Breast epithelium (tissue), 4 donors: ENCODE measurements around the gene PPFIA4. TPM values are rescaled to one million over a fixed set of nuclear protein-coding genes. Genes with fewer than 3 reads are reported as not detected.

ENCODE experiments used
- DNase-seq, 2 donors: peaks; one replicate each; pipeline ENCODE4 v3.0.0-alpha.2; 2019; ENCODE audit warnings: low spot score in 2 of 2
- H3K27ac ChIP-seq, 2 donors: fragments of 200-600 bp; sonication (generic) in 1 of 2; one replicate each; pipeline ENCODE4 v1.5.1; 2016 to 2019; ENCODE audit warnings: mild to moderate bottlenecking in 1 of 2
- H3K27me3 ChIP-seq, 2 donors: fragments of 200-600 bp; sonication (generic) in 1 of 2; one replicate each; pipeline versions ENCODE4 v1.5.1 to v1.6.0; 2017 to 2019; ENCODE audit warnings: control low read depth in 1 of 2, mild to moderate bottlenecking in 1 of 2
- H3K36me3 ChIP-seq: fragments of 200-600 bp; one replicate; pipeline ENCODE4 v1.5.1; 2019
- H3K4me1 ChIP-seq, 2 donors: fragments of 200-600 bp; sonication (generic); one replicate each; pipeline ENCODE4 v1.5.1; 2016 to 2019; ENCODE audit warnings: control low read depth in 1 of 2
- H3K4me3 ChIP-seq, 3 donors: fragments of 200-600 bp; sonication (generic); 1 replicate in 2 of 3; 2 replicates in 1 of 3; pipeline ENCODE4 v1.5.1; 2016 to 2019; ENCODE audit warnings: mild to moderate bottlenecking in 3 of 3, moderate library complexity in 2 of 3
- H3K9me3 ChIP-seq, 2 donors: fragments of 200-600 bp; sonication (generic) in 1 of 2; one replicate each; pipeline ENCODE4 v1.5.1; 2016 to 2019; ENCODE audit warnings: control low read depth in 1 of 2
- POLR2A ChIP-seq: fragments of 450-650 bp; IDR thresholded peaks from one replicate; pipeline ENCODE4 v1.6.1; 2016; ENCODE audit warnings: antibody characterized with exemption, mild to moderate bottlenecking, moderate library complexity
- POLR2AphosphoS5 ChIP-seq, 3 donors: sonication (generic); formaldehyde crosslinking; IDR thresholded peaks; one replicate each; pipeline ENCODE4 v1.6.1; 2017; ENCODE audit warnings: antibody characterized with exemption in 3 of 3
- intact Hi-C: fragments of 100-400 bp; cut with DNase I; formaldehyde crosslinking; loops from one replicate; pipeline ENCODE4 v1.15.1; 2023; ENCODE audit warnings: low total_unique reads
- total RNA-seq, 3 donors: library from RNA; depleted of rRNA; stranded (reverse); fragments of >200 nt; gene quantifications; one replicate each; pipeline ENCODE4 v1.1.0, GENCODE V29; 2016
- TF ChIP-seq, protein P1 (sequence below), 3 donors: fragments of 450-650 bp; IDR thresholded peaks; one replicate each; pipeline ENCODE4 v1.5.1; 2016 to 2017; ENCODE audit warnings: antibody characterized with exemption in 3 of 3, mild to moderate bottlenecking in 3 of 3, moderate library complexity in 3 of 3

PPFIA4 gene
- total RNA-seq, 3 donors from 2014 or later, result 0.80 to 5.6 (median 2.9) TPM

DNA sequence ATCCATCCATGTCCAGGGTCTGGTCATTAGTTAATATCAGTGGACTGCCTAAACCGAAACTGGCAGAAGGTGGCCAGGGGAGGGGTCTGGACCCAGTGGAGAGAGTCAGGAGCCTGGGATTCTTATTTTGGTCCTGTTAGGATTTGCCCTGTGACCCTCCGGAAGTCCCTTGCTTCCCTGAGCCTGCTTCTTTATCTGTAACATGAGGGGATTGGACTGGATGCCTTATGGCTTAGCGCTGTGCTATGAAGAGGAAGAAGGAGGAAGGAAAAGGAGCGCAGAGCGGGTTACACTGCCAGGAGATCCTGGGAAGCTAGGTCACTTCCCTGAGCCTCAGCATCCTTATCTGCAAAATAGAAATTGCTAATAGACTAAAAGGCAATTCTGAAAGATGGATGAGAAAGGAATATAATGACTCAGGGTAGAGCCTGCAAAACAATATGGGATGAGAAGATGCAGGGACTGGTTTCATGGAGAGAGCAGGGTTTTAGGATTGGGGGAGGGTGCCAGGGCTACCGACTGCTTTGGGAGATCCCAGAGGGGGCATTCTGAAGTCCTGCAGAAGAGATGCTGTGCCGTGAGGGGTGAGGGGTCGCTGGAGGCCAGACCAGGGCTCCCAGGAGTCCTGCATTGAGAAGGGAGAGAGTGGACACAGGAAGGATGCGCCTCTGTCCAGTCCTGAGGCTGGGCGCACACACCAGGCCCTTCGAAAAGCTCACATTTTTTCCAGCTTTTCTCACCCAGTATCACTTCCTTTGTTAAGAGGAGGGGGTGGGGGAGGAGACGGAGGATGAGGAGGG is 100.8 kb downstream of the PPFIA4 start:
- no peaks in the 10 kb centered on the region for H3K9me3 ChIP-seq
- TF ChIP-seq POLR2AphosphoS5 (IDR thresholded peaks at IDR 0.05) (no peak), POLR2A (no peak)
- TF ChIP-seq, protein P1, sequence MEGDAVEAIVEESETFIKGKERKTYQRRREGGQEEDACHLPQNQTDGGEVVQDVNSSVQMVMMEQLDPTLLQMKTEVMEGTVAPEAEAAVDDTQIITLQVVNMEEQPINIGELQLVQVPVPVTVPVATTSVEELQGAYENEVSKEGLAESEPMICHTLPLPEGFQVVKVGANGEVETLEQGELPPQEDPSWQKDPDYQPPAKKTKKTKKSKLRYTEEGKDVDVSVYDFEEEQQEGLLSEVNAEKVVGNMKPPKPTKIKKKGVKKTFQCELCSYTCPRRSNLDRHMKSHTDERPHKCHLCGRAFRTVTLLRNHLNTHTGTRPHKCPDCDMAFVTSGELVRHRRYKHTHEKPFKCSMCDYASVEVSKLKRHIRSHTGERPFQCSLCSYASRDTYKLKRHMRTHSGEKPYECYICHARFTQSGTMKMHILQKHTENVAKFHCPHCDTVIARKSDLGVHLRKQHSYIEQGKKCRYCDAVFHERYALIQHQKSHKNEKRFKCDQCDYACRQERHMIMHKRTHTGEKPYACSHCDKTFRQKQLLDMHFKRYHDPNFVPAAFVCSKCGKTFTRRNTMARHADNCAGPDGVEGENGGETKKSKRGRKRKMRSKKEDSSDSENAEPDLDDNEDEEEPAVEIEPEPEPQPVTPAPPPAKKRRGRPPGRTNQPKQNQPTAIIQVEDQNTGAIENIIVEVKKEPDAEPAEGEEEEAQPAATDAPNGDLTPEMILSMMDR (IDR thresholded peaks at IDR 0.05), result no peak
- no peaks in the 10 kb centered on the region for H3K27me3 ChIP-seq
- H3K27ac ChIP-seq, result peak overlapping the region; percentile 70 to 77
- peaks cover 4 to 13% of the 10 kb centered on the region in 2 donors for H3K4me1 ChIP-seq
- no peaks in the 10 kb centered on the region for H3K36me3 ChIP-seq
- intact Hi-C loops, result loop anchor here (5.0 kb wide), 1 partner anchor 90 kb away; no protein-coding TSS in a partner anchor
- DNase-seq, result no peak
- peak overlapping the region in 2 of 3 donors; percentile 55 to 63 for H3K4me3 ChIP-seq

DNA sequence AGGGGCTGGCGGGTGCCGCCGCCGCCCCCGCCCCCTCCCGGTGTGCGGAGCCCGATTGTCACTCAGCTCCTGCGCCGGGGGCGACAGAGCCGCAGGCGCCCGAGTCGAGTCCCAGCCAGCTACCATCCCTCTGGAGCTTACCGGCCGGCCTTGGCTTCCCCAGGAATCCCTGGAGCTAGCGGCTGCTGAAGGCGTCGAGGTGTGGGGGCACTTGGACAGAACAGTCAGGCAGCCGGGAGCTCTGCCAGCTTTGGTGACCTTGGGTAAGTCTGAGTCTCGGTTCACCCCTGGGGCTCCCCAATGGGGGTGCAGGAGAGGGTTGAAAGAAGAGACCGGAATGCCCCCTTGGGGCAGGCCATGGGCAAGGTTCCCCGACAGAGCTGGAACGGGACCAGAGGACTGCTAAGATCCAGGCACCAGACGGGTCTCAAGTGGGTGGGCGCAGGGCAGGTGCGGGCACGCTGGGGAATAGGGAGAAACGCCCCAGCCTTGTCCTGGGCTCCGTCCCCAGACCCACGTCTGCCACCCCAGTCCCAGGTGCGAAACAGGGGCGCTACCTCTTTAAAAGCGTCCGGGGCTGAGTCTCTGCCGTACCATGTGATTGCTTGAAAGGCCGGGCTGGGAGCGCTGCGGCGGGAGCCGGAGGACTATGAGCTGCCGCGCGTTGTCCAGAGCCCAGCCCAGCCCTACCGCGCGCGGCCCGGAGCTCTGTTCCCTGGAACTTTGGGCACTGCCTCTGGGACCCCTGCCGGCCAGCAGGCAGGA is 101.6 kb downstream of the PPFIA4 start, which contains the start of gene ADORA1:
Gene ADORA1 (plus strand): TSS at position 61 of the 765 bp plus-strand sequence. CDS start 1,116 bp downstream, outside the sequence.
- Histone ChIP-seq H3K4me1 (peaks cover 4 to 13% of the 10 kb centered on the region in 2 donors), H3K27me3 (no peaks in the 10 kb centered on the region), H3K9me3 (no peaks in the 10 kb centered on the region), H3K27ac (peak within 1 kb of the TSS; percentile 70 to 77), H3K4me3 (peak within 1 kb of the TSS; percentile 12 to 63 (median 55)), H3K36me3 (no peaks in the 10 kb centered on the region)
- TF ChIP-seq, protein P1 (IDR thresholded peaks at IDR 0.05), result no peak
- TF ChIP-seq POLR2A, result no peak
- TF ChIP-seq POLR2AphosphoS5 (IDR thresholded peaks at IDR 0.05), result no peak
- intact Hi-C loops, result loop anchor here (5.0 kb wide), 1 partner anchor 89 kb away; no protein-coding TSS in a partner anchor
- peak; percentile 51 to 65 for DNase-seq

DNA sequence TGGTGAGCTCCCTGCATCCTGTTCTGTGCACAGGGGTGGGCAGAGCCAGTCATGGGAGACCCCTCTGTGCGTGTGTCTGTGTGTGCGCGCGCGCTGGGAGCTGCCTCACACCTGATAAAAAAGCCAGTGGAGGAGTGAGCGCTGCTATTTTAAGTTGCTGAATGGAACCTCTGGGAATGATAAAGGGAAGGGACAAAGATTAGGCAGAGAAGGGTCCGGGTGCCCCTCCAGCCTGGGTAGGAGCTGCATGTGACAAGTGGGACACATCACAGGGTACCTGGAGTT is 102.1 kb downstream of the PPFIA4 start:
- peak overlapping the region; percentile 12 to 63 (median 55) for H3K4me3 ChIP-seq
- H3K27me3 ChIP-seq, result no peaks in the 10 kb centered on the region
- H3K4me1 ChIP-seq, result peaks cover 4 to 13% of the 10 kb centered on the region in 2 donors
- H3K36me3 ChIP-seq, result no peaks in the 10 kb centered on the region
- intact Hi-C loops, result loop anchor here (5.0 kb wide), 1 partner anchor 89 kb away; no protein-coding TSS in a partner anchor
- H3K9me3 ChIP-seq, result no peaks in the 10 kb centered on the region
- no peak for DNase-seq
- TF ChIP-seq POLR2AphosphoS5 (IDR thresholded peaks at IDR 0.05), result no peak
- TF ChIP-seq, protein P1 (IDR thresholded peaks at IDR 0.05), result no peak
- TF ChIP-seq POLR2A, result no peak
- peak overlapping the region; percentile 70 to 77 for H3K27ac ChIP-seq

Other genes with a start within 250 kb of the PPFIA4 start
- gene KDM5B, start 218.1 kb upstream of the PPFIA4 start, total RNA-seq, result 100 to 1,000 TPM in 1 of 3 donors, 10 to 100 TPM in 2; 37.6 to 122 (median 87.5) TPM
- 1 to 10 TPM in 1 of 3 donors, not detected in 2; 1.8 TPM for gene PCAT6, start 215.5 kb upstream of the PPFIA4 start, total RNA-seq
- 1 to 10 TPM; 4.8 to 6.9 (median 5.6) TPM for gene RABIF, start 137.3 kb upstream of the PPFIA4 start, total RNA-seq
- gene KLHL12, start 99.3 kb upstream of the PPFIA4 start, total RNA-seq, result 10 to 100 TPM; 21.3 to 26.4 (median 25.5) TPM
- 100 to 1,000 TPM in 1 of 3 donors, 10 to 100 TPM in 2; 87.2 to 143 (median 87.5) TPM for gene ADIPOR1, start 68.2 kb upstream of the PPFIA4 start, total RNA-seq
- gene CYB5R1, start 59.2 kb upstream of the PPFIA4 start, total RNA-seq, result 10 to 100 TPM; 42.0 to 77.4 (median 53.8) TPM
- gene TMEM183A, start 19.1 kb upstream of the PPFIA4 start, total RNA-seq, result 100 to 1,000 TPM in 1 of 3 donors, 10 to 100 TPM in 2; 85.9 to 113 (median 94.1) TPM
- not detected for gene MYOG, start 59.5 kb downstream of the PPFIA4 start, total RNA-seq
- 10 to 100 TPM in 1 of 3 donors, 1 to 10 TPM in 1, under 1 TPM in 1; 0.64 to 14.5 (median 5.2) TPM for gene ADORA1, start 101.2 kb downstream of the PPFIA4 start, total RNA-seq
- gene MYBPH, start 149.3 kb downstream of the PPFIA4 start, total RNA-seq, result under 1 TPM in 1 of 3 donors, not detected in 2; 0.66 TPM
- 100 to 1,000 TPM in 2 of 3 donors, 10 to 100 TPM in 1; 14.2 to 638 (median 426) TPM for gene CHI3L1, start 160.2 kb downstream of the PPFIA4 start, total RNA-seq
- gene CHIT1, start 203.2 kb downstream of the PPFIA4 start, total RNA-seq, result 10 to 100 TPM in 1 of 3 donors, 1 to 10 TPM in 1, not detected in 1; 5.1 to 15.2 TPM